CD4-positive, alpha-beta T cell treated with Interleukin-10 for 1 hour (primary cell): ENCODE data around the gene GALNT5.
"Not testable (repeated sequence)": the region's sequence is repeated elsewhere in the genome, so short reads cannot be mapped to it uniquely, and the experiment has no call there.

Source experiments
- DNase-seq: peaks from one replicate; pipeline ENCODE4 v3.0.0-alpha.2; 2020

GALNT5 gene

GRCh38 chr2:157257312-157258252 is at the start of gene GALNT5:
TSS of gene GALNT5 (plus strand) at chr2:157257705. CDS start at chr2:157258083, 378 bp downstream.
- no peak for DNase-seq

GRCh38 chr2:157216286-157216965 is 41.1 kb upstream of the GALNT5 start:
- no peak for DNase-seq

GRCh38 chr2:157217409-157217808 is 40.1 kb upstream of the GALNT5 start:
- no peak for DNase-seq

- DNase-seq, result no peak
Observed at GRCh38 chr2:157218911-157219310, 38.6 kb upstream of the GALNT5 start.

- no peak for DNase-seq
Observed at GRCh38 chr2:157220502-157220901, 37.0 kb upstream of the GALNT5 start.

- no peak for DNase-seq
Observed at GRCh38 chr2:157221394-157221988, 36.0 kb upstream of the GALNT5 start.

GRCh38 chr2:157223624-157224205 is 33.8 kb upstream of the GALNT5 start:
- no peak for DNase-seq

GRCh38 chr2:157224448-157224847 is 33.1 kb upstream of the GALNT5 start:
- not testable (repeated sequence) for DNase-seq

- no peak for DNase-seq
Observed at GRCh38 chr2:157227592-157227991, 29.9 kb upstream of the GALNT5 start.

- no peak for DNase-seq
Observed at GRCh38 chr2:157228946-157229345, 28.6 kb upstream of the GALNT5 start.

- no peak for DNase-seq
Observed at GRCh38 chr2:157229572-157229971, 27.9 kb upstream of the GALNT5 start.

GRCh38 chr2:157231476-157231875 is 26.0 kb upstream of the GALNT5 start:
- no peak for DNase-seq

- DNase-seq, result no peak
Observed at GRCh38 chr2:157233506-157233905, 24.0 kb upstream of the GALNT5 start.

- no peak for DNase-seq
Observed at GRCh38 chr2:157236404-157236803, 21.1 kb upstream of the GALNT5 start.

GRCh38 chr2:157238296-157238695 is 19.2 kb upstream of the GALNT5 start:
- no peak for DNase-seq

GRCh38 chr2:157244691-157245090 is 12.8 kb upstream of the GALNT5 start:
- DNase-seq, result no peak

- no peak for DNase-seq
Observed at GRCh38 chr2:157245144-157245840, 12.2 kb upstream of the GALNT5 start.

GRCh38 chr2:157245846-157246764 is 11.4 kb upstream of the GALNT5 start:
- no peak for DNase-seq

- DNase-seq, result no peak
Observed at GRCh38 chr2:157246765-157247407, 10.6 kb upstream of the GALNT5 start.

- no peak for DNase-seq
Observed at GRCh38 chr2:157250836-157251235, 6.7 kb upstream of the GALNT5 start.

GRCh38 chr2:157251932-157252331 is 5.6 kb upstream of the GALNT5 start:
- no peak for DNase-seq
